NCI-H345 treated with DMSO at 0.1 percent for 48 hours (cell line): Measurements from ENCODE around the gene BST1.
"Not testable (repeated sequence)": the region's sequence is repeated elsewhere in the genome, so short reads cannot be mapped to it uniquely, and the experiment has no call there.

ENCODE experiments used
- DNase-seq: peaks from one replicate; lab custom pipeline; 2025; ENCODE audit not compliant: unreplicated experiment; lab: John Stamatoyannopoulos, UW

The BST1 gene

DNA sequence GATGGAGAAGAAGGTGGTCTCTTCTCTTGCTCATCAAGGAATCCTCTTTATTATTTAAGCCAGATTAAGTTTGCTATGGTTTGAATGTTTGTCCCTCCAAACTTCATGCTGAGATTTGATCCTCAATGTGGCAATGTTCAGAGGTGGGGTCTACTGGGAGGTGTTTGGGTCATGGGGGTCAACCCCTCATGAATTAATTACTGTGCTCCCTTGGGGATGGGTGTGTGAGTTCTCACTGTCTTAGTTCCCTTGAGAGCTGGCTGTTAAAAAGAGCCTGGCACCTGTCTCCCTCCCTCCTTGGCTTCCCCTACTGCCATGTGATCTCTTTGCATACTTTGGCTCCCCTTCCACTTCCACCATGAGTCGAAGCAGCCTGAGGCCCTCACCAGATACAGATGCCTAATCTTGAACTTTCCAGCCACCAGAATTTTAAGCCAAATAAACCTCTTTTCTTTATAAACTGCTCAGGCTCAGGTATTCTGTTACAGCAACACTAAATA is 39.3 kb downstream of the BST1 start:
- no peak for DNase-seq

DNA sequence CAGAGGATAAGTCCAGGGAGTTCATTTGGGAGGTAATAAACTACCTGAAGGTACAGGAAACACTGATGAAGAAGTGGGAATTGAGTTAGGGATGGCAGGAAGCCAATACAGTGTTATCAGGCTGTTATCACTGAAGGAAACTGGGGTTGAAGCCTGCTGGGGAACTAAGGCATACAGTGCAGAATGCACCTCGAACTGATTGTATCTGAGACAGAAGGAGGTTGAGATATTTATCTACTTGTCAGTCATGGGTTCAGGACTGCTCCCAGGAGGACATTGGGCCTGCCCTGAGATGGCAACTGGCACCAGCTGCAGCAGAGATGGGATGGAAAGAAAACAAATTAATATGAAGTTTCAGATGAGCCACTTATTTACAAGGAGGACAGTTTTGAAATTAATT is 39.8 kb downstream of the BST1 start:
- no peak for DNase-seq

DNA sequence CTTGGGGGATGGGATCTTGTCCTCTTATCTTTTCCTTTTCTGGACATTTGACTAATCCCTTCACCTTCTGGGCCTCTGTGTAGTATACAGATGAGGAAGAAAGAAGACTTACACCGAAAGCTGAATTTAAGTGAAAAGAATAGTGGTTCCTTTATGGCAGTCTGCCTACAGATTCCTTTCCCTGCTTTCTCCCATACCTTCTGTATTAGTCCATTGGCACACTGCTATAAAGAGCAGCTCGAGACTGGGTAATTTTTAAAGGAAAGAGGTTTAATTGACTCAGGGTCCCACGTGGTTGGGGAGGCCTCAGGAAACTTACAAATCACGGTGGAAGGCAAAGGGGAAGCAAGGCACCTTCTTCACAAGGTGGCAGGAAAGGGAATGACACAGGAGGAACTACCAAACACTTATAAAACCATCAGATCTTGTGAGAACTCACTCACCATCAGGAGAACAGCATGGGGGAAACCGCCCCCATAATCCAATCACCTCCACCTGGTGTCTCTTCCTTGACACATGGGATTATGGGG is 41.2 kb downstream of the BST1 start:
- DNase-seq: no peak

DNA sequence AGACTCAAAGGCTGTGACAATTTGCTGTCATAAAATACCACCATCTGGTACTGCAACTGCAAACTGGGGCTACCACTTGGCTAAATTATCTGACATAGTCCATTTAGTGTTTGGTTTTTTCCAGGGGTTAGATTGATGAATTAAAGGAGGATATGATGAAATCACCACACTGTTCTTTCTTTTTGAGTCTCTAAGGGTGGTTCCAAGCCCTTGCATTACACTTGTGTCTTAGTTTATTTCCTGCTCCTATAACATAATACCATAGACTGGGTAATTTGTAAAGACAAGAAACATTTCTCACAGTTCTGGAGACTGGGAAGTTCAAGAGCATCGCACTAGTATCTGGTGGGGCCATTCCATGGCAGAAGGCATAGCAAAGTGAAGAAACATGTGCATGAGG is 43.2 kb downstream of the BST1 start:
- no peak for DNase-seq

DNA sequence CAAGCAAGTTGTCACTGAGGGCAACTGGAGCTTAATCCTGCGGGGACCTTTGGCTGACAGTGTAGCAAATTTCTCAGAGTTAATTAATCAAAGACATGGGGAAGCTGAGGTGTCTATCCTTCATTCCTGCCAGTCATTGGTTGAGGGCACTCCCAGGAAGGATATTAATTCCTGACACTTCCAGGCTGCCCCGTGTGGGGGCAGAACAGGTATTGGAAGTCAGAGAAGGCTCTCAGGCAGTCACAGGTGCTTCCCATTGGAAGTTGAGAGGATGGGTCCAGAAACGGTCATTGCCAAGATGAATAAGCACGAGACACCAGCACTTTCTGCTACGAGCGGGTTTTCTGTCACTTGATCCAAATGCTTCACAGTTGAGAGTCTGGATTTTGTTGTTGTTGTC is 46.1 kb downstream of the BST1 start:
- no peak for DNase-seq

DNA sequence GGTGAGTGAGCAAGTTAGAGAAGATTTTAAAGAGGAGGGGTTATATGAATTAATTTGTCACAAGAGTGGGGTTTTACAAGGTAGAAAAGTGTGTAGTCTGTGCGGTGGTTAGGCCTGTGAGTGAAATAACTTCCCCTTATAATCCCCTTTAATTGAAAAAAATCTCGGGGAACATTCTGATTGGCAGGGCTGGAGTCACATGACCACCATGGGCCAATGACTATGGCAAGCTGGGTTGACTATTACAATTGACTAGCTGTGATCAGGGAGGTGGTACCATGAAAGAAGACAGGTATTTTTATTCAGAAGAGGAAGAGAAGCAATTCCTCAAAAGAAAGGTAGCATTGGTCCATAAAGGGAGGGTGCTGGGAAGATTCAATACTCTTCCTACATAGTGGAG is 48.3 kb downstream of the BST1 start:
- DNase-seq: no peak

DNA sequence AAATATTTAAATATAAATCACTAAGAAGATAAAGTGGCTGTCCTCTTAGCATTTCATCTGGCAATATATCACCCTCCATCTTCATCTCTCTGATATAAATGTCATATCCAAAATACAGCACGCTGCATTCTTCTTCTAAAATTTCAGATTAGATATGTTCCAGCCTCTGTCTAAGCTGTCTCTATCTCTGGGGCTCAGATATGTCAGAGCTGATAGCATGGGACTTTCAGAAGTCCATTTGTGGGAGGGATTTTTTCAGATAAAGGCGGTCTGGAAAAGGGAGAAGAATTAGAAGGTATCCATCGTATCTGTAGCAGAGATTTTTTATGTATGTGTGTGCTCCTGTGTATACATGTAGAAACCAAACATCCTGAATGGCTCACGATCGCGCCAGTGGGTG is 50.2 kb downstream of the BST1 start:
- DNase-seq: no peak

DNA sequence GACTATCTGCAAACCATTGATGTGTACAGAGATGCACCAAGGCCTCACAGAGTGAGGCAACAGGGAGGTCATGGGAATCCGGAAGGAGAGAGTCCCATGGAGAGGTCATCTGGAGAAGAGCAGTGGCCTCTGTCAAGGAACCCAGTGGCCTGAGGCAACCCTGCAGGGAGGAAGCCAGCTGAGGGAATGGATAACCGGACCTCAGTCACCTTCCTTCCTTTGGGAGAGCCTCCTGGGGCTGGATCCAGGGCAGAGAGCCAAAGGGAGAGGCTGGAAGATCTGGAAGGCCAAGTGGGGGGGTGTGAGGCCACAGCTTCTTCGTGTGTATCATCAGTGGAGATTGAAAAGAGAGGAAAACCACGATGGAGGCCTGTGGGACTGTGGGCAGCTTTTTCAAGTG is 50.9 kb downstream of the BST1 start:
- no peak for DNase-seq

DNA sequence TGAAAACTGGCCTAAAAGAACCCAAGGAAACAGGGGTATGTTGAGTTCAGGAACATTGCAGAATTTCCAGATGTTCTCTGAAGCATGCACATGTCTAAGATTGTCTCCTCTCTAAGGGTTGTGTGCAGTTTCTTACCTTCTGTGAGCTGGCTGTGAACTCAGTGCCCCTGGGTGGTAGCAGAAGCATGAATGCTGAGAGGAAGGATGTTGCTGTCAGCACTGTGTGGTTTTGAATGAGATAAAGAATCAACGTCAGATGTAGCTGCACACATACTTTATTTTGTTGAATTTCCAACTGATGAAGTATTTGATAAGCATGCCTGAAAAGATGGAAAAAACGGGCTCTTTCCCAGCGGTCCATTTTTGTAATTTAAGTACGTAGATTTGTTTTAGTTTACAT is 51.5 kb downstream of the BST1 start:
- DNase-seq: no peak

DNA sequence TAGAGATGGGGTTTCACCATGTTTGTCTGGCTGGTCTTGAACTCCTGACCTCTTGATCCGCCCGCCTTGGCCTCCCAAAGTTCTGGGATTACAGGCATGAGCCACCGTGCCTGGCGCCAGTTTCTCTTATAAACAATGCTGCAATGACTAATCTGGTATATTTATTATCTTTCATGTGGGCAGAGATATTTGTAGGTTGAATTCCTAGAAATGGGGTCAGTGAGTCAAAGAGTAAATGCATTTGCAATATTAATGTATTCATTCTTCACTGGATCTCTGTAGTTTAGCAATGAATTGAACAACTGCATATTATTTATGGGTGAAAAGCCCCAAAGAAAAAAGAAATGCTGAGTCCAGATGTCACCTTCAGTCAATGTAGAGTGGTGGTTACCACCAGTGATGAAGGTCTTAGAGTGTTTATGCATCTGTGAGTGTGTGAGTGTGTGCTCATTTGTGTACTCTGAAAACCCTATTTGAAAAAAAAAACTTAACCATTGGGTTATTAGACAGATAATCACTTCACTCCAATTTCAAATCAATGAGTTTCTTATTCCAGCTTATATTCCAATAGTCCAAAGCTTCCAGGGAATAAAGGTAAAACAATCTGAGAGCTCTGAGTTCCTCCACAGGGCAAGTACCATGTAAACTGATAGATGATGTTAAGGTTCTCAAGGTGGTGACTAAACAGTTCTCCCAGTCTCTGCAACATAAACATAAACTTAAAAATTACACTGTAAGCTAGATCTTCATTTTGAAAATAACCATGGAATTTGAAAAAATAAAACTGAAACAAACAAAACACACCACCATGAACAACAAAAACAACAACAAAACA is 52.7 kb downstream of the BST1 start:
- DNase-seq: no peak

DNA sequence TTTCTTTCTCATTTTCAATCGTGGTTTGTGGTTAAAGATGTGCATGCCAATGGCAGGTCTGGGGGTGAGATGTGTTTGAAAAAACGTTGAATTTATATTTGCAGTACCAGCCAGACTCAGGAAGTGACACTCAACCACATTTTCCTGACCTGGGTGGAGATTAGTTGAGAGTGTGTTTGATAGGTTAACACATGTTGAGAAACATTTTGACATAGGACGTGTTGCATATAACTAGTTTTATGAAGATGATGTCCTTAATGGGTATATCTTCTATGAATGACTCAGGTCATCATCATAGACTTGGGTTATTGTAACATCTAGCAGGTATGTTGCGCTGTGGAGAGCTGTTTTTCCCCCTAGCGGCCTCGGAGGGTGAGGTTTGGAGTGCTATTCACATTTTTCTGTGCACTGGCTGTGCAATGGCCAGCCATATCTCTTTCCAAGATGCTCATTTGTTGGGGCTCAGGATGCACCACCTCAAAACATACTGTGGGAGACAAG is 53.5 kb downstream of the BST1 start:
- no peak for DNase-seq

DNA sequence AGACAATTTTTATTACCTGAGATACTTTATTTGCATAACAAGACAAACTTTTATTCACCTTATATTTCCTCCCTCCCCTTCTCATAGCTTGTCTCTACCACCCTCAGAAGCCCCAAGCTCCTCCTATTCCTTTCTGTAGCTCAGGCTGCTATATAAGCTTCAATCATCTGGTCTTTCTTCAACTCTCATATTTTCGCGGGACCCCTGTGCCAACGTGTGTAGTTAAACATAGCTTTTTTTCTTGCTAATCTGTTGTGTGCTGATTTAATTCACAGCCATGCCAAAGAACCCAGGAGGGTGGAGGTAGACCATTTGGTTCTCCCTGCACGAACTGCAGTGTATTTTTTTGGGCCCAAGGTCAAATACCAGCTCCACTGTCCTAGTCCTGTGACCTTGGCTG is 54.2 kb downstream of the BST1 start:
- DNase-seq: no peak

DNA sequence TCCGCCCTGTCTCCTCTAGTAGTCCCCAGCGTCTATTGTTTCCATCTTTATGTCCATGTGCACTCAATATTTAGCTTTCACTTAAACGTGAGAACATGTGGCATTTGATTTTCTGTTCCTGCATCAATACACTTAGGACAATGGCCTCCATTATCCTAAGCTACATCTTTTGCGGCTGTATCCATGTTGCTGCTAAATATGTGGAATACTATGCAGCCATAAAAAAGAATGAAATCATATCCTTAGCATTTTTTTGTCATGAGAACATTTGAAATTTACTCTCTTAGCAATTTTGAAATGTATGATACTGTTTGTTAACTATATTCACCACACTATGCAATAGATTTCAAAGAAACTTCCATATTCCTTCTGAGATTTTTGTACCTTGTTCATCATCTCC is 55.4 kb downstream of the BST1 start:
- no peak for DNase-seq

DNA sequence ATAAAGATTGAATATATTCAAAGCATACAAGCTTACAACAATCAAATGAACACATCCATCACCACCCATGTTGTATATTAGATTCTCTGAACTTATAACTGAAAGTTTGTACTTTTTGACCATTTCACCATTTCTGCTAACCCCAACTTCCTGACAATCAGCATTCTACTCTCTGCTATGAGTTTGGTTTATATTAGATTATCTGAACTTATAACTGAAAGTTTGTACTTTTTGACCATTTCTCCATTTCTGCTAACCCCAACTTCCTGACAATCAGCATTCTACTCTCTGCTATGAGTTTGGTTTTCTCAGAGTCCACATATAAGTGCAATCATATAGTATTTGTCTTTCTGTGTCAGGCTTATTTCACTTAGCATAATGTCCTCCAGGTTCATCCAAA is 59.6 kb downstream of the BST1 start:
- not testable (repeated sequence) for DNase-seq

DNA sequence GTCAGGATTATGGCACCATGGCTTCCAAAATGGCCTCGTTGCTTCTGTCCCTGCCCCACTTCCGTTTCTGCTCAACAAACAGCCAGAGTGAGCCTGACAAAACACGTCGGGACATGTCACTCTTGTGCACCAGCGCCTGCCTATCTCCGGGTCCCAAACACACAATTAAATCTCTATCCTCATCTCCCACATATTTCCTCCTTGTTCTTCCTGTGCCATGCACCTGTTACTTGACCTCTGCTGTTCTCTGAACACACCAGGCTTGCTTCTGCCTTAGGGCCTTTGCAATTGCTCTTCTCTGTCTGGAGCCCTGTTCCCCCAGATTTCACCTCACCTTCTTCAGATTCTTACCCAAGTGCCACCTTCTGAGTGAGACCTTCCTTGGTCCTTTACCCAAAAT is 62.5 kb downstream of the BST1 start:
- no peak for DNase-seq

DNA sequence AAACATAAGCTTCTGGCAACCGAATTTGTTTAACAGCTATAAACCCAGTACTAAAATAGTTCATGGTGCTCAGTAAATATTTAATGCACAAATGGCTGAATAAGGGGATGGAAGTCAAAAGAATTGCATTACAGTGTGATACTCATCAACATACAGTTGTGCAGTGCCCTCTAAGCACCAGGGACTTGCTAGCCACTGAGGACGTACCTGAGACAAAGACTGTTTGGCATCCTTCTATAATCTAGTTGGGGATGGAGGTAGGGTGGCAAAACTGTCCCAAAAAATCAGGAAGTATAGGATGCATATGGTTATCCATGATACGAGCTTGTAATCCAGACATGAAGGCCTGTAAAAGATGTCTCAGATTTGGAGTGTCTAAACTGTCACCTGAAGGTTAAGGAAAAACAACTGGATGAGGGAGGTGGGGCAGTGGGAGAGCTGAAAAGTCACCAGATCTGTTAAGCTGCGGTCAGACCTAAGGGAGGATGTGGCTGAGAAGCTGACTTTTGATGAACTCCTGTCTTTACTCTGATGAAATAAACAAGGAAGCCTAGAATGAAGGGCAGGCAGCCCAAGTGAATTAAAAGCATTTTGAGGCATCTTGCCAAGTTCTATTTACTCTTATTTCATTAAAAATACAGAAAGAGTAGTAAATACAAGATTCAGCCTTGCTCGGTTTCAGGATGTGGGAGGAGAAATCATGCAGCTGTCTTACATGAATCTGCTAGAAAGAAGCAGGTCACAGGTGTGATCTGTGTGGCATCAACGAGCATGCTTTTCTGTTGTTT is 63.2 kb downstream of the BST1 start:
- no peak for DNase-seq

DNA sequence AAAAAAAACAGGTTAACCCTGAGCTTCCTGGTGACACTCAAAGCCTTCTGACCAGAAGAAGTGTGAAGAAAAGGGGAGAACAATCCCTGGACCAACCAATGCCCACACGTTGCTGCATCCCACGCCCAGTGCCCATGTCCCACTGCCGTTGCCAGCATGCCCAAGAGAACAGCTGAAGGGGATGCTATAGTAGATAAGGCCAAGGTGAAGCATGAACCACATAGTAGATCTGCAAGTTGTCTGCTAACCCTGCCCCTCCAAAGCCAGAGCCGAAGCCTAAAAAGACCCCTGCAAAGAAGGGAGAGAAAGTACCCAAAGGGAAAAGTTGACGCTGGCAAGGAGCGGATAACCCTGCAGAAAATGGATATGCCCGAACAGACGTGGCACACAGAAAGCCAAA is 64.0 kb downstream of the BST1 start:
- DNase-seq: no peak

DNA sequence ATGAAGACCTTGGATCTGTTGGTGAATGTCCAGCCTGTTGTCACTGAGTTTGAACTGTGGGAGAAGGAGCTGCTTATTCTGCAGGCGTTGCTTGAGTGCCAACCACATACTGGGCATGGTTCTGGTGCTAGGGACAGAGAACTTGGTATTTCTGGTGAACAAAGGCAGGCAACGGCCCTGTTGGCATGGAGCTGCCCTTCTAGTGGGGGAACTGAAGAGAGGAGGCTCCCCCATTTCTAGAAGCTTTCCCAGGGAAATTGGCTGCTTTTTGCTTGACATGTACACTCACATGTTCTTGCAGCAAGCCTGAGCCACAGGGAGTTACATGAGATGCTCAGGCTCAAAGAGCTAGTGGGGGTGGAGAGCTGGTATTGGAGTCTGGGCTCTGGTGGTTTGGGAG is 66.3 kb downstream of the BST1 start:
- DNase-seq: no peak

DNA sequence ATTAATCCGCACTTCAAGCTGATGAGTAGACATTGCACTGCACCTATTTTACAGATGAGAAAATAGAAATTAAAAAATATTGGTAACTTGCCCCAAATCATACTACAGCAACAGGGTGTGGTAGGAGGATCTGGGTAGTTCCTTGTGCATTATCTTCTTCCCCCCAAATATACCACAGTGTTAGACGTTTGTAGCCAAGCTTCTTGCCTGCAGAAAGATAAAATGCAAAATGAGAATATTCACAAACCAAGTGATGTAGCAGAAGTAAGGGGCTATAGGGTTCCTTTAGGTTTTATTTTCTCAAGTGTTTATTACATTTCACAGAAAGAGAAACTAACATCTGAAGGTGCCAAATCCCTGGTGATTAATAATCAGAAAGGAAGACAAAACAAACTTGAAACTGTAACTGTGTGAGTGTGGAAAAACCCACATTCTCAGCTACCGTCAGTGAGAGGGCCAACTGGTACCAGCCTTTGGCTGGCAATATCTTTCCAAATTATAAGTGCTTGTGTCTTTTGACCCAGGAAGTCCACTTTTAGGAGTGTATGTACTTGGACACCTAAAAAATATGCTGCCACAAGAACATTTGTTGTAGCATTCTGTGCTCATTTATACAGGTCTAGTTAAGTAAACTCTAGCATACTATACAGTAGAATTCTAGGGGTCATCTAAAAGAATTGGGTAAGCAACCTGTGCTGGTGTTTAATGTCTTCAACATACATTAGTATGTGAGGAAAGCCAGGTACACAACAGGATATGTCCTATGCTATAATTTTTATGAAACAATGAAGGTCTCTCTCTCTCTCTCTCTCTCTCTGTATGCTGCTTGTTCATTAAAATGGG is 68.6 kb downstream of the BST1 start:
- no peak for DNase-seq

DNA sequence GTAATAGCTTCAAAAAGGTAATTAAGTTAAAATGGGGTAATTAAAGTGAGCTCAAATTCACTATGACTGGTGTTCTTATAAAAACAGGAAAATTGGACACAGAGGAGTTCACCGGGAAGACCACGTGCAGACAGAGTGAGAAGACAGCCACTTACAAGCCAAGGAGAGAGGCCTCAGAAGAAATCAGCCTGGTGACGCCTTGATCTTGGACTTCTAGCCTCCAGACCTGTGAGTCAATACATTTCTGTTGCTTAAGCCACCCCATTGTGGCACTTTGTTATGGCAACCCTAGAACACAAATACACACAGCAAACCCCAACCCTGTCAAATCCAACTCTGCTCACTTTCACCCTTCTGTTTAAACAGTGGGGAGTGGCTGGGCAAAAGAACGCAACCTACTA is 71.2 kb downstream of the BST1 start:
- DNase-seq: no peak
